GM18498 (cell line): ENCODE data around the gene ZKSCAN3.
"Not testable (repeated sequence)": the region's sequence is repeated elsewhere in the genome, so short reads cannot be mapped to it uniquely, and the experiment has no call there.

Source experiments
- ATAC-seq: cut with Tn5 transposase; IDR thresholded peaks from one replicate; pipeline ENCODE4 v1.9.1; 2021; ENCODE audit warnings: mild to moderate bottlenecking, moderate library complexity; ENCODE audit not compliant: unreplicated experiment

ZKSCAN3 gene

DNA sequence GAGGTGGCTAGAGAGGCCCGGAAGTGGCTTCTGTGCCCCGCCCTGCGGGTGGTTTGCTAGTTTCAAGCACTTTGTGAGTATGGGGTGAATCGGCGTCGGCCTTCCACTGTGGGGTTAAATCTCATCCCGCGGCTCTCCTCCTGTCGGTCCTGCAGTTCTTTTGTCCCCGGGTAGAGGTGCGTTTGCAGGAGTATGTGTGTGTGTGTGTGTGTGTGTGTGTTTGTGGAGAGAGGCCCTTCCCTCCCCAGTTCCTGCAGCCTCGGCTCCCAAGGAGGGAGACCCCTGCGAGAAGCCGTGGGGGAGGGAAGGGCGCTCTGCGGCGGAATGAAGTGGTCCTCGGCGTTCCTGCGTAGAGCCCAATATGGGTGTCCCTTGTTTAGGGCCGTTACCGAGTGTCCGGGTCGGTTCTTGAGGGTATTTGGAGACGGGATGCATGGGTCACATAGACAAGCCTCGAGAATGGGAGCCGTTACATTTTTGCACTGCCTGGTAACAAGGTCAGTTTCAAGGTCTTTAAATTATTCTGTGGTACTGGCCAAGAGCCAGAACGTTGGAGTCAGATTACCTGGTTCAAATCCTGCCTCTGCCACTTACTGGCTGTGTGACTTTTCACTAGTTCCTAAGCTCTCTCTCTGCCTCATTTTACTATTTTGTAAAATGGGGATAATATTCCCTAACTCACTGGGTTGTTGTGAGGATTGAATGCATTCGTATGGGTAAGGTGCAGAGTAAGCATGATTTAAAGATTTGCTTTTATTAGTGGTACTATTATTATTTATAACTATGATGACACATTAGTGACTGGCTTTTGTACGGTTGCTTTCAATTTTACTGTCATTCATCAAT is at the start of gene ZKSCAN3:
ZKSCAN3 (plus strand) TSS at position 56 of the 846 bp plus-strand sequence. CDS start 9,640 bp downstream, outside the sequence.
- ATAC-seq = peak; percentile 98

DNA sequence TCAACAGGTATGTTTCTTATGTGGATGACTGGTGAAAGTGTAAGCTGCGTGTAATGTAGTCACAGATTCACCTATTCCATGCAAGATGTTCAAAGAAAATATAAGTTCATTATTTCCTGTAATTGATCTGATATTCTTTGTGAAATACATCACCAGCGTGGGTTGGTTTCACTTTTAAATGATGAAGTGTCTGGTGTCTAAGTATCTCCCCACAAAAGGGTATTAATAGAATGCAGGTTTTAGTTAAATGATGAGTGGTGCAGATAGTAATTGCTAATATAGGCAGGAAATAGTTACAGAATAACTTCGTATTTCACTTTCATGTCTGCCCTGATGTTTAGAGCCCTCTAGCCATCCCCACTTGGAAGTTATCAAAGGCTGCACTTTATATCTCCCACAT is 46.2 kb upstream of the ZKSCAN3 start:
- ATAC-seq = peak; percentile 93

GRCh38 chr6:28306363-28306762 is 43.4 kb upstream of the ZKSCAN3 start:
- not testable (repeated sequence) for ATAC-seq

GRCh38 chr6:28311139-28311823 is 38.5 kb upstream of the ZKSCAN3 start:
- ATAC-seq = no peak

DNA sequence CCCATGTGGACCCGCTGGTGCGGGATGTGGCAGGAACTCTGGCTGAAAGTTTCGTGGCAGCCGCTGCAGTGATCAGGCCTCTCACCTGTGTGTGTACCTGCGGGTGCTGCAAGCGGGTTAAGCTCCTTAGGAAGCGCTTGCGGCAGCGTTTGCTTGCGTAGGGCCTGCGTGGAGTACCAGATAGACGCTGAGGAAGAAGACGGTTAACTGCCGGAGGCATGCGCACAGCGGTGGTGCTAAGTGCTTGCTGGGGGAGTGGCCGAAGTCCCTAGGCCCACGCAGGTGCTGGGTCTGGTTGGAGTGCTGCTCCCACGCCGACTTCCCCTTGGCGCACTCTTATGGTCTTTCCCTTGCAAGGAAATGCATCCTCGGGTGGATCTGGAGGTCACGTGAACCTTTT is 36.8 kb upstream of the ZKSCAN3 start:
- no peak for ATAC-seq

DNA sequence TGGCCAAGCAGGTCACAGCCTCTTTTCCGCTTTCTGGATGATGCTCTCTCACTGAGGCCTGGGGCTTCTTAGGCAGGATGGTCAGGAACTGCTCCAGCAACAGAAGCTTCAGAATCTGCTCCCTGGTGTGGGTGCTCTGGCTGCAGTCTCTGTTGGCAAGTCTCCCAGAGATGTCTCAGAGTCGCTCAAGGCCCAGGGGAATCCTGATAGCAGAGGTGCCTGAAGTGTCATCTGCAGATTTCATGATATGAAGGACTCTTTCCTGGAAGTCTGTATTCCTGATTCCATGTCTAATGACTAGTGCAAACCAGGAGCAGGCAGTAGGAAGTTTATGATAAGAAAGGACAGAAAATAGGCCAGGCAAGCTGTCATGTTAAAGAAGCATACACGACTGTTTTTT is 34.1 kb upstream of the ZKSCAN3 start:
- no peak for ATAC-seq

DNA sequence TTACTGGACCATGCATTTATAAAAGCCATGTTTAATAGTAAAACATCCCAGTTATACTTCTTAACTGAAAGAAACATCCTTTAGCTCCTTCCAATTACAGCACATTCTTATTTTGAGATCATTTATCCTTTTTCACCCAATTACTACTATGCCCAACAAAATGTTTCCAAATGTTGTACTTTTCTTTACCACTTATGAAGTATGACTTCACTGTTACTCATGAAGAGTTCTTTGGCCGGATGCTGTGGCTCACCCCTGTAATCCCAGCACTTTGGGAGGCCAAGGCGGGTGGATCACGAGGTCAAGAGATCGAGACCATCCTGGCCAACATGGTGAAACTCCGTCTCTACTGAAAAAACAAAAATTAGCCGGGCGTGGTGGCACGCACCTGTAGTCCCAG is 31.9 kb upstream of the ZKSCAN3 start:
- not testable (repeated sequence) for ATAC-seq

DNA sequence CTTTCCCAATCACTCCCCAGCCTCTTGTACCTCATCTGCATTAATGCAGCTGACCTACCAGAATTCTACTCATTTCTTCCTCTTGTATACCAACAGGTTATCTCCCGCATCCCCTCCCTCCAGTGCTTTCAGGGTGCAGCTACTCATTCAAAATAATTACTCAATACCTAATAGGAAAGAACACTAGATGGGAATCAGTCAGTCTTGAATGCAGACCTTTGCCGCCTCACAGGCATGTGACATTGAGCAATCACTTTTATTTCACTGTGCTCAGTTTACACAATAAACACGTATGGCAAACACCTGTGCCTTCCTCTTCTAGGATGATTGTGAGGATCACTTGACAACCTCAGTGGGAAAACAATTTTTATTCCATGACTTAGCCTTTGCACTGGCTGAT is 27.1 kb upstream of the ZKSCAN3 start:
- ATAC-seq = no peak

DNA sequence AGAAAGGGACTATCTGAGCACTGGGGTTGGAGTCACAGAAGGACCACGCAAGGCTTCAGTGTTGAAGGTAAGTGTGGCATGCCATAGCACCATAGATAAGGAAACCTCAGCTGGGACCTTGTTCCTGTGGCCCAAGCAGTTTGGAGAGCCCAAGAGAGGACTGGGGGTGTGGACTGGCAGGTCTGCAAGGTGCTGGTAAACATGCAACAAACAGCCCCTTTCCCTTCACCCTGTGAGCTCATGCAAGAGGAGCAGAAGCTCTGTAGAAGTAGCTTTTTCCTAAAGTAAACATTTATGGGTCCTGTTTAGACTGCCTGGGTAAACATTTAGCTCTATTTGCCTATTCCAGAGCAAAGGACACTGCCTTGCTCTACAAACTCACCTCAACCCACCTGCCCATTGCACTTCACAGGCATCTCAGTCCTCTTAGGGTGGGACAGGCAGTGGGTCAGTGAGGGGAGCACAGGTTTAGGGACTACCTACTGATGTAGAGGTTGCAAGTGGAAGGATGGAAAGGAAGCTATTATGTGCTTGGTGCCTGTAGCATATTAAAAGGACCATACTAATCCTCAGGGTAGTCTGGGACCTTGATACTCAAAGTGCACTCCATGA is 25.8 kb upstream of the ZKSCAN3 start:
- no peak for ATAC-seq

DNA sequence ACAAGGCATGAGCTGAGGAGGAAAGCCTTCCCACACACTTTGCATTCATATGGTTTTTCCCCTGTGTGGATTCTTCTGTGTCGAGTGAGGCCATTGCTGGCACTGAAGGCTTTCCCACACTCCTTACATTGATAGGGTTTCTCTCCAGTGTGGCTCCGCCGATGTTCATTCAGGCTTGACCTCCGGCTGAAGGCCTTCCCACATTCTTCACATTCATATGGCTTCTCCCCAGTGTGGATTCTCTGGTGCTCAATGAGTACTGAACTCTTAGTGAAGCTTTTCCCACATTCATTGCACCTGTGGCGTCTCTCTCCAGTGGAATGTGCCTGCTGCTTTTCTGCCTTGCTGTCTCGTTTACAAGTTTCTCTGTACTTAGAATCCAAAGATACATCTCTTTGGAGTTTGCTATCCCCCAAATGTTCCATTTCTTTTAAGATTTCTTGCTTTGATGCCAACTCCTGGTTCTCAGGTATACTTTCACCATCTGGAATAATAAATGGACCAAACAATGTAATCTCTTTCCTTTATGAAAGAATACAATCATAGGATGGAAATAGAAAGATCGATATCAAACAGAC is 23.3 kb upstream of the ZKSCAN3 start:
- no peak for ATAC-seq

GRCh38 chr6:28330041-28330440 is 19.7 kb upstream of the ZKSCAN3 start:
- no peak for ATAC-seq

DNA sequence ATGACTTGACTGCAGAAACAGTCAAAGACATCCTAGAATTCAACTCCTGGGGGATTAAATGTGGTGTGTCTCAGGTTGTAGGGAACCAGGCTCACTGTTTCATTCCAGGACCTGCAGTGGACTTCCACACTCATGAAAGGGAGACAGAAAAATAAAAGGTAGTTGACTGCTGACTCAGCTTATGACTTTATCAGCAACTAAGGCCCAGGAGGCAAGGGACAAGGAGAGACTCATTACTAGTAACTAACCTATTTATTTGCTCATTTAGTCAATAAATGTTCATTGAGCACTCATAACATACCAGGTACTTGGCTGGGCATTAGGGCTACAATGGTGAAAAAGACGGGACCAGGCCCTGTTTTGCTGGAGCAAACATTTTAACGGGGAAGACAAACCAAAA is 16.7 kb upstream of the ZKSCAN3 start:
- ATAC-seq = no peak

DNA sequence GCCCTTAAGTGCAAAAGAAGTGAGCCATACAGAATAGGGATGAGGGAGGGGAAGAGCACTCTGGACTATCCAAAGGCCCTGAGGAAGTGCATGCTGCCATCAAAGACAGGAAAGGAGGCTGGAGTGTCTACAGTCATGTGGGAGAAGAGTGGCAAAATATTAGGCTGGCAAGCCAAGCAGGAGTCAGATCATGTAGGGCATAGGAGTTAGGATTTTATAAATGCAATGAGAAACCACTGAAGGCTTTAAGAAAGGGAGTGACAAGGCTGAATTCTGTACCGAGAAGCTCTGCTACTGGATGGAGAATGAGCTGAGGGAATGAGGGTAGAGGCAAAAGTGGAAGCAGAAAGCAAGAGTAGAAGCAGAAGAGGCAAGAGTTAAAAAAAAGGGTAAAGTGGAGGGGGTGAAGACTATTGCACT is 16.1 kb upstream of the ZKSCAN3 start:
- ATAC-seq = no peak

GRCh38 chr6:28334286-28335039 is 15.3 kb upstream of the ZKSCAN3 start:
- no peak for ATAC-seq

DNA sequence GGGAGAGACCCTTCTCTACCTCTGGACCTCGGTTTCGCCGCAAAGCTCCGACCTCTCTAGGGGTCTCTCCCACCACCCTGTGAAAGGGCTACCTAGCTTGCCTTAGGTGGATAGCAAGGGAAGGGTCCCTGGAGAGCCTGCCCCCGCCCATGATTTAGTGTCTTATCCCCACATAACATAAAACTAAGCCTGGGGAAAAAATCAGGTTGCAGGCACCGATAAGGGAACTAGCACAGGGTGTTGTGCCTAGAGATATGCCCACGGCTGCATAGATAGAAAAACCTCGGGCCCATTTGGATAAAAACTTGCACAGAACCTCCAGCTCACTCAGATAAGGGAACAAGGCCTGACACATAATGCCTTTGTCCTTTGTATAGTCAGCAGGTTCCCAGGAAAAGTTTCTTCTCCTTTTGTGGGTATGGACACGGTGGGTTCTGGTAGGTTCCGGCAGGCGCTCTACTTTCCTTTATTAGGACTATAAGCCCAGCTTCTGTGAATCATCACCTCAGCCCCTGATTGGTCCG is 14.6 kb upstream of the ZKSCAN3 start:
- no peak for ATAC-seq

- peak; percentile 90 for ATAC-seq
Measured at GRCh38 chr6:28335564-28336283, 14.0 kb upstream of the ZKSCAN3 start, which contains the start of gene ZSCAN31. ZSCAN31 (minus strand) TSS chr6:28336148; CDS start chr6:28329683, 6,465 bp downstream.

GRCh38 chr6:28336284-28337120 is 13.2 kb upstream of the ZKSCAN3 start:
- peak; percentile 43 for ATAC-seq

DNA sequence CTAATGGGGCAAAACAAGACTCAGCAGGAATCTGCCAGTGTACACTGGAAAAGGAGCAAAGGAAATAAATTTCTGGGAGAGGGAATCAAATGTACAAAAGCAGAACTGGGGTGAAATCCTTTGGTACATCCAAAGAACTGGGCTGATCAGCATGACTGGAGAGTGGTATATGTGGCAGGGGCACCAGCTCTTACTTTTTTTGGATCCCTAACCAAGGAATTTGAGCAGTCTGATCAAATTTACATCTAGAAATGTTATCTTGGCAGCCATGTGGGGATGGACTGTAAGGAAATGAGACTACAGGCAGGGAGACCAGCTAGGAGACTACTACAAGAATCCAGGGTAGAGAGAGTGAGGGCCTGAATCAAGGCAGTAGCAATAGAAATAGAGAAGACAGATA is 12.6 kb upstream of the ZKSCAN3 start:
- no peak for ATAC-seq
